HG02870 (cell line): ENCODE results near the gene ZNF516.

Source experiments
- ATAC-seq: cut with Tn5 transposase; IDR thresholded peaks from one replicate; pipeline ENCODE4 v1.9.1; 2021; ENCODE audit warnings: mild to moderate bottlenecking, moderate library complexity; ENCODE audit not compliant: unreplicated experiment

ZNF516 gene

GRCh38 chr18:76348267-76349066, 146.6 kb downstream of the ZNF516 start:
- ATAC-seq, result no peak

- ATAC-seq, result no peak
These were observed 147.7 kb downstream of the ZNF516 start for GRCh38 chr18:76347341-76347740.

- no peak for ATAC-seq
These were observed 148.4 kb downstream of the ZNF516 start for GRCh38 chr18:76346490-76347130.

- no peak for ATAC-seq
These were observed 149.1 kb downstream of the ZNF516 start for GRCh38 chr18:76345901-76346300.

- no peak for ATAC-seq
These were observed 151.0 kb downstream of the ZNF516 start for GRCh38 chr18:76343938-76344569.

GRCh38 chr18:76340410-76340809, 154.6 kb downstream of the ZNF516 start:
- ATAC-seq, result no peak

- no peak for ATAC-seq
These were observed 155.8 kb downstream of the ZNF516 start for GRCh38 chr18:76339246-76339620.

GRCh38 chr18:76338619-76339245, 156.3 kb downstream of the ZNF516 start:
- no peak for ATAC-seq

- no peak for ATAC-seq
These were observed 157.0 kb downstream of the ZNF516 start for GRCh38 chr18:76338088-76338487.

GRCh38 chr18:76335859-76336640, 159.0 kb downstream of the ZNF516 start:
- ATAC-seq, result no peak

- ATAC-seq, result no peak
These were observed 166.9 kb downstream of the ZNF516 start for GRCh38 chr18:76328140-76328539.

GRCh38 chr18:76323891-76324290, 171.2 kb downstream of the ZNF516 start:
- no peak for ATAC-seq

GRCh38 chr18:76322686-76323085, 172.4 kb downstream of the ZNF516 start:
- no peak for ATAC-seq

- ATAC-seq, result no peak
These were observed 175.7 kb downstream of the ZNF516 start for GRCh38 chr18:76319366-76319765.

- ATAC-seq, result no peak
These were observed 176.4 kb downstream of the ZNF516 start for GRCh38 chr18:76318607-76319006.

GRCh38 chr18:76317136-76317535, 177.9 kb downstream of the ZNF516 start:
- ATAC-seq, result no peak

- no peak for ATAC-seq
These were observed 179.3 kb downstream of the ZNF516 start for GRCh38 chr18:76315722-76316230.

- ATAC-seq, result no peak
These were observed 180.5 kb downstream of the ZNF516 start for GRCh38 chr18:76314496-76314895.

GRCh38 chr18:76314015-76314414, 181.0 kb downstream of the ZNF516 start:
- ATAC-seq, result no peak
